Esophagus squamous epithelium (tissue), 5 donors: ENCODE results near the gene CTNND2. TPM values are rescaled to one million over a fixed set of nuclear protein-coding genes. Genes with fewer than 3 reads are reported as not detected.

Experiments
- DNase-seq: peaks from one replicate; lab custom pipeline; 2025; lab: John Stamatoyannopoulos, UW
- H3K27ac ChIP-seq, 4 donors: fragments of 200-600 bp; sonication (generic); one replicate each; pipeline ENCODE4 v1.5.1; 2016 to 2019; ENCODE audit warnings: mild to moderate bottlenecking in 1 of 4
- H3K27me3 ChIP-seq, 4 donors: fragments of 200-600 bp; sonication (generic); 1 replicate in 3 of 4; 2 replicates in 1 of 4; pipeline versions ENCODE4 v1.5.1 to v1.6.0; 2017 to 2021; ENCODE audit warnings: antibody characterized with exemption in 1 of 4
- H3K36me3 ChIP-seq, 3 donors: fragments of 200-600 bp; sonication (generic); one replicate each; pipeline ENCODE4 v1.5.1; 2016 to 2019
- H3K4me1 ChIP-seq, 3 donors: fragments of 200-600 bp; sonication (generic); one replicate each; pipeline ENCODE4 v1.5.1; 2017 to 2019
- H3K4me3 ChIP-seq, 4 donors: fragments of 200-600 bp; sonication (generic); 1 replicate in 3 of 4; 2 replicates in 1 of 4; pipeline ENCODE4 v1.5.1; 2016 to 2019; ENCODE audit warnings: mild to moderate bottlenecking in 2 of 4, moderate library complexity in 1 of 4
- H3K9me3 ChIP-seq, 3 donors: fragments of 200-600 bp; sonication (generic); one replicate each; pipeline ENCODE4 v1.5.1; 2016 to 2019
- POLR2A ChIP-seq, 4 donors: fragments of 450-650 bp; IDR thresholded peaks; one replicate each; pipeline ENCODE4 v1.6.1; 2017; ENCODE audit warnings: antibody characterized with exemption in 4 of 4, mild to moderate bottlenecking in 4 of 4, moderate library complexity in 3 of 4
- WGBS, 2 donors: methylation state at CpG; one replicate each; pipeline ENCODE4 v1.1.5; 2018; 5-methylcytosine and 5-hydroxymethylcytosine counted together
- intact Hi-C: fragments of 100-400 bp; cut with DNase I; formaldehyde crosslinking; loops from one replicate; pipeline ENCODE4 v1.15.0; 2022
- total RNA-seq, 4 donors: library from RNA; depleted of rRNA; stranded (reverse); fragments of >200 nt; gene quantifications; one replicate each; pipeline ENCODE4 v1.1.0, GENCODE V29; 2016
- TF ChIP-seq, protein P1 (sequence below), 6 experiments: fragments of 450-650 bp in 4 of 6; fragments of 200-600 bp in 2 of 6; sonication (generic) in 2 of 6; IDR thresholded peaks; one replicate each; pipeline ENCODE4 v1.5.1; 2016 to 2019; ENCODE audit warnings: antibody characterized with exemption in 6 of 6, mild to moderate bottlenecking in 4 of 6, moderate library complexity in 4 of 6
- donor health status: DM: yes; HTN: yes; CAD: no.

Gene CTNND2
- total RNA-seq, 4 donors from 2014 or later: 0.38 to 0.50 TPM; not detected in 2

DNA sequence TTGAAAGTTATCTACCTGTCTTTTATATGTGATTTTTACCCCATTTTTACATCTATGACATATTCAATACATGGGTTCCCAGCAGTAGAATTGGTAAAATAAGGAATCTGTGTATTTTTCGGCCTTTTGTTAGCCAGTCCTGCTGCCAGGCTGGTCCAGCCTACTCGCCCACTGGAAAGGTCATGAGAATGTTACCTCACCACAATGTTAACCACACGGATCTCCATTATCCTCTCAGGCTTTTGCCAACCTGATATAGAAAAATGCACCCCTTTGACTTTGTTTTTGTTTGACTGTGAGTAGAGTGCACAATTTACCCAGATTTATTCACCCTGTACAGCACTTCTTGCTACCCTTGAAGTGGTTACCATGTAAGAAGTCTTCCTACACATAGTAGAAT is 167.2 kb downstream of the CTNND2 start:
- H3K27ac ChIP-seq: no peak overlapping the region
- no peaks in the 10 kb centered on the region for H3K36me3 ChIP-seq
- H3K9me3 ChIP-seq: no peaks in the 10 kb centered on the region
- H3K27me3 ChIP-seq: no peaks in the 10 kb centered on the region
- TF ChIP-seq, protein P1, sequence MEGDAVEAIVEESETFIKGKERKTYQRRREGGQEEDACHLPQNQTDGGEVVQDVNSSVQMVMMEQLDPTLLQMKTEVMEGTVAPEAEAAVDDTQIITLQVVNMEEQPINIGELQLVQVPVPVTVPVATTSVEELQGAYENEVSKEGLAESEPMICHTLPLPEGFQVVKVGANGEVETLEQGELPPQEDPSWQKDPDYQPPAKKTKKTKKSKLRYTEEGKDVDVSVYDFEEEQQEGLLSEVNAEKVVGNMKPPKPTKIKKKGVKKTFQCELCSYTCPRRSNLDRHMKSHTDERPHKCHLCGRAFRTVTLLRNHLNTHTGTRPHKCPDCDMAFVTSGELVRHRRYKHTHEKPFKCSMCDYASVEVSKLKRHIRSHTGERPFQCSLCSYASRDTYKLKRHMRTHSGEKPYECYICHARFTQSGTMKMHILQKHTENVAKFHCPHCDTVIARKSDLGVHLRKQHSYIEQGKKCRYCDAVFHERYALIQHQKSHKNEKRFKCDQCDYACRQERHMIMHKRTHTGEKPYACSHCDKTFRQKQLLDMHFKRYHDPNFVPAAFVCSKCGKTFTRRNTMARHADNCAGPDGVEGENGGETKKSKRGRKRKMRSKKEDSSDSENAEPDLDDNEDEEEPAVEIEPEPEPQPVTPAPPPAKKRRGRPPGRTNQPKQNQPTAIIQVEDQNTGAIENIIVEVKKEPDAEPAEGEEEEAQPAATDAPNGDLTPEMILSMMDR (IDR thresholded peaks at IDR 0.05): no peak
- no peak for TF ChIP-seq POLR2A (IDR thresholded peaks at IDR 0.05)
- DNase-seq: no peak
- intact Hi-C loops: no loop called here
- no peaks in the 10 kb centered on the region for H3K4me1 ChIP-seq
- no peak overlapping the region for H3K4me3 ChIP-seq
- WGBS, 2 donors: 58 to 69% methylated on average over 3 of the region's 3 CpGs

DNA sequence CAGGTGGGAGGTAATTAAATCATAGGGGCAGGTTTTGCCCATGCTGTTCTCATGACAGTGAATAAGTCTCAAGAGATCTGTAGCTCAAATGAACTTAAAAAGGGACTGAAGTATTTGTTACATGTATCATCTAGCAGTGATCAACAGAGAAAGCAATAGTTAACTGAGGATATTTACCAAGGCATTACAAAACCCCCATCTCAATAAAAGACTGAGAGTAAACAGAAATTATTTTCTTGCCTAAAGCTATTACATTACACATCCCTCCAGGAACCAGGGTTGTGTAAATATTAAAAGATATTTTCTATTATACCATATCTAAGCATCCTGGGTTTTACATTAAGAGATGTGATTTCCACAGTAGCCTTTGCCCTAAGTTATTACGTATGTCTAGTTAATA is 169.9 kb downstream of the CTNND2 start:
- H3K9me3 ChIP-seq: no peaks in the 10 kb centered on the region
- 64 to 65% methylated on average over 1 of the region's 1 CpG for whole genome bisulfite sequencing, 2 donors
- TF ChIP-seq, protein P1 (IDR thresholded peaks at IDR 0.05): no peak
- TF ChIP-seq POLR2A (IDR thresholded peaks at IDR 0.05): no peak
- intact Hi-C loops: no loop called here
- no peak overlapping the region for H3K4me3 ChIP-seq
- H3K27me3 ChIP-seq: no peaks in the 10 kb centered on the region
- no peak for DNase-seq
- H3K4me1 ChIP-seq: no peaks in the 10 kb centered on the region
- H3K36me3 ChIP-seq: no peaks in the 10 kb centered on the region
- no peak overlapping the region for H3K27ac ChIP-seq

DNA sequence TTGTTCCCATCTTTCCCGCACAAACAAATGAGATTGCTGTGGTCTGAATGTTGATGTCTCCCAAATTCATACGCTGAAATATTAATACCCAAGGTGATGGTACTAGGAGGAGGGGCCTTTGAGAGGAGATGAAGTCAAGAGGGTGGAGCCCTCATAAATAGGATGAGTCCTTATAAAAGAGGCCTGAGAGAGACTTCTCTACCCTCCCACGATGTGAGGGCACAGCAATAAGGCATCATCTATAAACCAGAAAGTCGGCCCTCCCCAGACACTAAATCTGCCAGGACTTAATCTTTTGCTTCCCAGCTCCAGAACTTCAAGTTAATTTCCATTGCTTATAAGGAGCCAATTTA is 170.4 kb downstream of the CTNND2 start:
- H3K4me3 ChIP-seq: no peak overlapping the region
- H3K4me1 ChIP-seq: no peaks in the 10 kb centered on the region
- no peak for TF ChIP-seq POLR2A (IDR thresholded peaks at IDR 0.05)
- TF ChIP-seq, protein P1 (IDR thresholded peaks at IDR 0.05): no peak
- no peak overlapping the region for H3K27ac ChIP-seq
- H3K36me3 ChIP-seq: no peaks in the 10 kb centered on the region
- no peaks in the 10 kb centered on the region for H3K9me3 ChIP-seq
- intact Hi-C loops: no loop called here
- DNase-seq: no peak
- WGBS, 2 donors: 82 to 83% methylated on average over 4 of the region's 4 CpGs
- H3K27me3 ChIP-seq: no peaks in the 10 kb centered on the region

DNA sequence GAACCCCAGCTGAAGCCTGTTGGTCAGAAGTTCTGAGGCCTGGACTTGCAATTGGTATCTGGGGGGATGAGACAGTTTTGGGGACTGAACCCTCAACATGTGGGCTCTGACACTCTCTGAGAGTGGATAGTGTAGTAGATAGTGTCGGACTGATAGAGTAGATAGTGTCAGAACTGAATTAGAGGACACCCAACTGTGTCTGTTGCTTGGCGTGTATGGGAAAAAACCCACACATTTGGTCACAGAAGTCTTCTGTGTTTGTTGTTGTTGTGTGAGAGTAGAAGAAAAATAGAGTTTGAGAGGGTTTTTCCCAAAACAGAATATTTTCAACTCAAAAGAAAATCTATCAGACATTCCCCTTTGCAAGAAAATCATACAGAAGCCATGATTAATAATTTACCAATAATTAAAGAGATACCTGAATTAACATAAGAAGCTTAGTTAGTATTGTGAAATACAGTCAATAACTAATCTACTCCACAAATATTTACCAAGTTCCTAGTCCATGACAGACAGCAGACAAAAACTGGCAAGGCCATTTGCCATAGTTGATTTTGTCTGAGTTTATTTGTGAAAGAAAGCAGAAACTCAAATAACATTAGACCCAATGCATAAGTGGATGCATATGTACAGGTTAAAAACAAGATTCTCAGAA is 170.9 kb downstream of the CTNND2 start:
- Histone ChIP-seq H3K27ac (no peak overlapping the region), H3K4me3 (no peak overlapping the region), H3K36me3 (no peaks in the 10 kb centered on the region), H3K4me1 (no peaks in the 10 kb centered on the region), H3K9me3 (no peaks in the 10 kb centered on the region), H3K27me3 (no peaks in the 10 kb centered on the region)
- 78 to 88% methylated on average over 2 of the region's 2 CpGs for WGBS, 2 donors
- no peak for DNase-seq
- no peak for TF ChIP-seq POLR2A (IDR thresholded peaks at IDR 0.05)
- TF ChIP-seq, protein P1 (IDR thresholded peaks at IDR 0.05): no peak
- intact Hi-C loops: no loop called here

DNA sequence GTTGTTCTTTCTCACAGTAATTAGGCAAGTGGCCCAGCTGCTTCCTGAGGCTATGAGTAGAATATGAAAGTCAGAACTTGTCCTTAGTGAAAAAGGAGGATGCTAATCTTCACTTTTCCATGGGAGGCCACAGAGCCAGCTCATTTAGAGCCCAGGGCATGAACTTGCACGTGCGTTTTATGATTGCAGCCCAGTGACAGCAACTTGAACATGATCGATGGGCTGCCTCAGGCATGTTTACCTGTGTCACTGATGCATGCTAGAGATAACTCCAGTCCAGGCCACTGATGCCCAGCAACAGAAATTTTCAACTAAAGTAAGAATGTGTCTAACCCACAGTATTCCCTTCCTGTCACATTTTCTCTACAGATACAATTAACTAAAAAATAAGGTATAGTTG is 179.3 kb downstream of the CTNND2 start:
- H3K27me3 ChIP-seq: no peaks in the 10 kb centered on the region
- intact Hi-C loops: no loop called here
- TF ChIP-seq, protein P1 (IDR thresholded peaks at IDR 0.05): no peak
- no peak for TF ChIP-seq POLR2A (IDR thresholded peaks at IDR 0.05)
- H3K27ac ChIP-seq: no peak overlapping the region
- no peaks in the 10 kb centered on the region for H3K36me3 ChIP-seq
- WGBS, 2 donors: 14 to 25% methylated on average over 3 of the region's 3 CpGs
- peaks cover 0 to 8% (median 0%) of the 10 kb centered on the region in 3 donors for H3K4me1 ChIP-seq
- H3K9me3 ChIP-seq: no peaks in the 10 kb centered on the region
- DNase-seq: no peak
- H3K4me3 ChIP-seq: no peak overlapping the region
